Gastrocnemius medialis (tissue), 4 donors: ENCODE measurements around the gene TKTL1.

ENCODE experiments used
- POLR2A ChIP-seq, 2 donors: fragments of 450-650 bp; IDR thresholded peaks; one replicate each; pipeline ENCODE4 v1.6.1; 2017; ENCODE audit warnings: antibody characterized with exemption in 2 of 2, mild to moderate bottlenecking in 2 of 2, moderate library complexity in 2 of 2
- TF ChIP-seq, protein P1 (sequence below), 5 experiments: fragments of 450-650 bp in 3 of 5; fragments of 200-600 bp in 2 of 5; sonication (generic) in 2 of 5; IDR thresholded peaks in 4 of 5; conservative IDR thresholded peaks in 1 of 5; 1 replicate in 4 of 5; 2 replicates in 1 of 5; pipeline ENCODE4 v1.5.1; 2016 to 2019; ENCODE audit warnings: antibody characterized with exemption in 5 of 5, mild to moderate bottlenecking in 3 of 5, moderate library complexity in 3 of 5

DNA sequence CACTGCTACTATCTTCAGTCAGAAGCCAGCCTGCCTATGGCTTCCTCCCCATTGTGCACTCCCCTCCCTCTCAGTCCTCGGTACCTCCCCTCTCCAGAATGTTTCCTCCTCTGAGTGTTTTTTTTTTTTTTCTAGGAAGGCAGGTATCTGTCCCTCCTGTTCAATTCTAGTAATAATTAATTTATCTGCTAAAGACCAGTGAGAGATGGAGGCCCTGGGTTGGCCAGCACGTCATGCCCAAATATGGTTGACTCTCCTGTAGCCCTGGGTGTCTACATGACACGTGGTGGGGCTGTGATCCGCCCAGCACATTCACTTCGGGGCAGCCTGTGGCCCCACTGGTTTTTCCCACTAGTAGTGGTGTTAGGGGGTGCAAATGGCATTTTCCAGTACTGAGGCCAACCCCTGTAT, 77.0 kb downstream of the TKTL1 start:
- TF ChIP-seq, protein P1, sequence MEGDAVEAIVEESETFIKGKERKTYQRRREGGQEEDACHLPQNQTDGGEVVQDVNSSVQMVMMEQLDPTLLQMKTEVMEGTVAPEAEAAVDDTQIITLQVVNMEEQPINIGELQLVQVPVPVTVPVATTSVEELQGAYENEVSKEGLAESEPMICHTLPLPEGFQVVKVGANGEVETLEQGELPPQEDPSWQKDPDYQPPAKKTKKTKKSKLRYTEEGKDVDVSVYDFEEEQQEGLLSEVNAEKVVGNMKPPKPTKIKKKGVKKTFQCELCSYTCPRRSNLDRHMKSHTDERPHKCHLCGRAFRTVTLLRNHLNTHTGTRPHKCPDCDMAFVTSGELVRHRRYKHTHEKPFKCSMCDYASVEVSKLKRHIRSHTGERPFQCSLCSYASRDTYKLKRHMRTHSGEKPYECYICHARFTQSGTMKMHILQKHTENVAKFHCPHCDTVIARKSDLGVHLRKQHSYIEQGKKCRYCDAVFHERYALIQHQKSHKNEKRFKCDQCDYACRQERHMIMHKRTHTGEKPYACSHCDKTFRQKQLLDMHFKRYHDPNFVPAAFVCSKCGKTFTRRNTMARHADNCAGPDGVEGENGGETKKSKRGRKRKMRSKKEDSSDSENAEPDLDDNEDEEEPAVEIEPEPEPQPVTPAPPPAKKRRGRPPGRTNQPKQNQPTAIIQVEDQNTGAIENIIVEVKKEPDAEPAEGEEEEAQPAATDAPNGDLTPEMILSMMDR (IDR thresholded peaks at IDR 0.05 in 4 of 5, conservative IDR thresholded peaks at IDR 0.05 in 1 of 5), result no peak
- TF ChIP-seq POLR2A (IDR thresholded peaks at IDR 0.05), result no peak
